Measurements from ENCODE around the gene UNK. TPM values are rescaled to one million over a fixed set of nuclear protein-coding genes. Genes with fewer than 3 reads are reported as not detected.
"Not testable (repeated sequence)": the region's sequence is repeated elsewhere in the genome, so short reads cannot be mapped to it uniquely, and the experiment has no call there.

Gene UNK
- total RNA-seq, 1 experiment from 2014 or later, result 32.1 TPM

DNA sequence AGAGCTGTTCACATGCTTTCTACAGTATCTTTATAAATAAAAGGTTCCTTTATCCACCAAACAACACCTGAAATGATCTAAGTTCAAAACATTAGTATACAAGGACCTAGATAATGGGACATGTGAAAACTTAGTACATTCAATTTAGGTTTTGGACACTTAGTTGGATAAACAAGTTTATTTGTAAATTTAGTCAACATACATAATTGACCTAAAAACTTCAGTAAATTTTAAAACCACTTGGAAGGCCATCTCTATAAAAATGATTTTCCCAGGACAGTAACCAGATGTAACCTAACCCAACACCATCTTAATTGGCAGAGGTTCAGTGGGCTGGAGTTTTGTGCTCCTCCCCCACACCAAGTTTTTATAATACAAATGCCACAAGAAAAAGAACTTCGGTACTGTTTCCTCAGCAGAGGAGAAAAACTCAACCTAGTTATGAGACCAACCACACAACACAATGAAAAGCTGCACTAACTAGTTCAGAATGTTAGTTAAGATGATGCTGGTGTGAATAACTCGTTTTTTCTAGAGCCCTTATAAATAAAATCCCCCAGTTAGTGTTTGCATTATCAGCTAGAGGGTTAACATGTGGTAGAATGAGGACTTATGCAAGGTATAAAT, 7.2 kb upstream of the UNK start:
- in situ Hi-C loops (cut with HindIII; ENCODE audit: low pct_unique_long_range_greater_than_20kb, low sequenced_read_pairs), result no loop called here
- TF ChIP-seq POLR2AphosphoS5 (IDR thresholded peaks at IDR 0.05; ENCODE audit: low read depth, low read length), result no peak
- no peak for TF ChIP-seq TCF7L2 (IDR thresholded peaks at IDR 0.05; ENCODE audit: low read depth, low read length)
- TF ChIP-seq SIN3A (IDR thresholded peaks at IDR 0.05; ENCODE audit: borderline replicate concordance, insufficient read depth, low read depth, low read length), result no peak
- TF ChIP-seq, protein P1, sequence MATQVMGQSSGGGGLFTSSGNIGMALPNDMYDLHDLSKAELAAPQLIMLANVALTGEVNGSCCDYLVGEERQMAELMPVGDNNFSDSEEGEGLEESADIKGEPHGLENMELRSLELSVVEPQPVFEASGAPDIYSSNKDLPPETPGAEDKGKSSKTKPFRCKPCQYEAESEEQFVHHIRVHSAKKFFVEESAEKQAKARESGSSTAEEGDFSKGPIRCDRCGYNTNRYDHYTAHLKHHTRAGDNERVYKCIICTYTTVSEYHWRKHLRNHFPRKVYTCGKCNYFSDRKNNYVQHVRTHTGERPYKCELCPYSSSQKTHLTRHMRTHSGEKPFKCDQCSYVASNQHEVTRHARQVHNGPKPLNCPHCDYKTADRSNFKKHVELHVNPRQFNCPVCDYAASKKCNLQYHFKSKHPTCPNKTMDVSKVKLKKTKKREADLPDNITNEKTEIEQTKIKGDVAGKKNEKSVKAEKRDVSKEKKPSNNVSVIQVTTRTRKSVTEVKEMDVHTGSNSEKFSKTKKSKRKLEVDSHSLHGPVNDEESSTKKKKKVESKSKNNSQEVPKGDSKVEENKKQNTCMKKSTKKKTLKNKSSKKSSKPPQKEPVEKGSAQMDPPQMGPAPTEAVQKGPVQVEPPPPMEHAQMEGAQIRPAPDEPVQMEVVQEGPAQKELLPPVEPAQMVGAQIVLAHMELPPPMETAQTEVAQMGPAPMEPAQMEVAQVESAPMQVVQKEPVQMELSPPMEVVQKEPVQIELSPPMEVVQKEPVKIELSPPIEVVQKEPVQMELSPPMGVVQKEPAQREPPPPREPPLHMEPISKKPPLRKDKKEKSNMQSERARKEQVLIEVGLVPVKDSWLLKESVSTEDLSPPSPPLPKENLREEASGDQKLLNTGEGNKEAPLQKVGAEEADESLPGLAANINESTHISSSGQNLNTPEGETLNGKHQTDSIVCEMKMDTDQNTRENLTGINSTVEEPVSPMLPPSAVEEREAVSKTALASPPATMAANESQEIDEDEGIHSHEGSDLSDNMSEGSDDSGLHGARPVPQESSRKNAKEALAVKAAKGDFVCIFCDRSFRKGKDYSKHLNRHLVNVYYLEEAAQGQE (IDR thresholded peaks at IDR 0.05; ENCODE audit: insufficient read depth in 1 of 2, low read depth in 2 of 2, low read length in 1 of 2), result no peak
- TF ChIP-seq, protein P2, sequence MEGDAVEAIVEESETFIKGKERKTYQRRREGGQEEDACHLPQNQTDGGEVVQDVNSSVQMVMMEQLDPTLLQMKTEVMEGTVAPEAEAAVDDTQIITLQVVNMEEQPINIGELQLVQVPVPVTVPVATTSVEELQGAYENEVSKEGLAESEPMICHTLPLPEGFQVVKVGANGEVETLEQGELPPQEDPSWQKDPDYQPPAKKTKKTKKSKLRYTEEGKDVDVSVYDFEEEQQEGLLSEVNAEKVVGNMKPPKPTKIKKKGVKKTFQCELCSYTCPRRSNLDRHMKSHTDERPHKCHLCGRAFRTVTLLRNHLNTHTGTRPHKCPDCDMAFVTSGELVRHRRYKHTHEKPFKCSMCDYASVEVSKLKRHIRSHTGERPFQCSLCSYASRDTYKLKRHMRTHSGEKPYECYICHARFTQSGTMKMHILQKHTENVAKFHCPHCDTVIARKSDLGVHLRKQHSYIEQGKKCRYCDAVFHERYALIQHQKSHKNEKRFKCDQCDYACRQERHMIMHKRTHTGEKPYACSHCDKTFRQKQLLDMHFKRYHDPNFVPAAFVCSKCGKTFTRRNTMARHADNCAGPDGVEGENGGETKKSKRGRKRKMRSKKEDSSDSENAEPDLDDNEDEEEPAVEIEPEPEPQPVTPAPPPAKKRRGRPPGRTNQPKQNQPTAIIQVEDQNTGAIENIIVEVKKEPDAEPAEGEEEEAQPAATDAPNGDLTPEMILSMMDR (IDR thresholded peaks at IDR 0.05), result no peak
- Histone ChIP-seq H3K4me3 (ENCODE audit: low read depth in 2 of 2, low read length in 2 of 2) (peak overlapping the region; percentile 94 to 95), H3K4me1 (ENCODE audit: control insufficient read depth, insufficient read depth, low read length) (peaks cover 24% of the 10 kb centered on the region), H3K36me3 (ENCODE audit: control insufficient read depth, insufficient read depth, low read length) (peaks cover 28% of the 10 kb centered on the region), H3K9me3 (ENCODE audit: control insufficient read depth, insufficient read depth, low read depth, low read length) (no peaks in the 10 kb centered on the region), H3K27me3 (ENCODE audit: control insufficient read depth, insufficient read depth, low read length) (no peaks in the 10 kb centered on the region), H3K27ac (ENCODE audit: low read length) (peak overlapping the region; percentile 40; the same call in 1 of the 2 replicates)
- no TSS peak for BruUV-seq (replicated peaks)
- CTCF ChIA-PET, result interaction anchor here (0.6 kb wide), 1 partner anchor 81 kb away, joined by 7 read pairs; no protein-coding TSS in a partner anchor
- DNase-seq (ENCODE audit: low read depth, low spot score) (no peak), ATAC-seq (no peak)
- POLR2A ChIA-PET, result interaction anchor here (0.6 to 0.9 kb wide), 2 partner anchors 31 to 78 kb away, joined by 3 read pairs; partner anchors contain the start of gene WBP2
- intact Hi-C loops (cut with micrococcal nuclease; ENCODE audit: unreplicated experiment), result no loop called here

DNA sequence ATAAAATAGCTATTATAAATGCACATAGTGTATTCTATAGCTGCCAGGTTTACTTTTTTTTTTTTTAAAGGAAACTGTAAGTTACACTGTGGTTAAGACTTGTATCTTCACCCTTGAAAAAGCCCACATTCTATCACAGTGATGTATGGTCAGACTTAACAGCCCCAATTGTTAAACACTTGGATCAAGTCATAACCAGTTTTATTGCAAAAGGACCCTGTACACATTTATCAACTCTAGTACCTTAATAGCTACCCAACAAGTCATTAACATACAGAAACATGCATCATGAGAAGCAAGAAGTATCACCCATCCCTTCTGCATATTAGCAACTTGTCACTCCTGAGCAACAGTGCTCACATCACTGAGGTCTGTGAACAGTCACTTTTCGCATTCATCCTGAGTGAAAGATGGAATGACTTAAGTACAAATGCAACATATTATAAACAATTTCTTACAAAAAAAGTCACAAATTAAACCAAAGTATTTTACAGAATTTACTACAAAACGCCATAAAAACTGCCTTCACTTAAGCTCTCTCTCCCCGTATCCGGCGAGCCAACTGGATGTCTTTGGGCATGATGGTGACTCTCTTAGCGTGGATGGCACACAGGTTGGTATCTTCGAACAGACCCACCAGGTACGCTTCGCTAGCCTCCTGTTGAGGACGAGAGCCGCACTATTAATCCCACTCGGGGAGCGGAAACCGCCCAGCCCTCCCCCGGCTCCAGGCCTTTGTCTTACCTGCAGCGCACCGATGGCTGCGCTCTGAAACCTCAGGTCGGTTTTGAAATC, 6.3 kb upstream of the UNK start:
- CTCF ChIA-PET, result interaction anchor here (0.6 kb wide), 1 partner anchor 80 kb away, joined by 7 read pairs; no protein-coding TSS in a partner anchor
- BruUV-seq (replicated peaks), result TSS peak; percentile 87
- peak overlapping the region; percentile 94 to 95 for H3K4me3 ChIP-seq (ENCODE audit: low read depth in 2 of 2, low read length in 2 of 2)
- 0 out of 2 replicates have a peak, but pooled peaks have one; percentile 21 for TF ChIP-seq POLR2AphosphoS5 (IDR thresholded peaks at IDR 0.05; ENCODE audit: low read depth, low read length)
- H3K4me1 ChIP-seq (ENCODE audit: control insufficient read depth, insufficient read depth, low read length), result peaks cover 30% of the 10 kb centered on the region
- ATAC-seq; H3K27me3 ChIP-seq (ENCODE audit: control insufficient read depth, insufficient read depth, low read length); in situ Hi-C loops (cut with HindIII; ENCODE audit: low pct_unique_long_range_greater_than_20kb, low sequenced_read_pairs); DNase-seq (ENCODE audit: low read depth, low spot score); H3K9me3 ChIP-seq (ENCODE audit: control insufficient read depth, insufficient read depth, low read depth, low read length); intact Hi-C loops (cut with micrococcal nuclease; ENCODE audit: unreplicated experiment): not testable (repeated sequence)
- peaks cover 28% of the 10 kb centered on the region for H3K36me3 ChIP-seq (ENCODE audit: control insufficient read depth, insufficient read depth, low read length)
- peak overlapping the region; percentile 92 for H3K27ac ChIP-seq (ENCODE audit: low read length)
- POLR2A ChIA-PET, result interaction anchor here (0.6 to 0.9 kb wide), 2 partner anchors 31 to 77 kb away, joined by 3 read pairs; partner anchors contain the start of gene WBP2

All from Panc1 (cell line).